NCI-H2081 treated with DMSO at 0.1 percent for 48 hours (cell line): ENCODE data around the gene FLACC1.

Source experiments
- DNase-seq: peaks from one replicate; lab custom pipeline; 2025; lab: John Stamatoyannopoulos, UW

The FLACC1 gene

GRCh38 chr2:201276511-201276910 is 80.6 kb downstream of the FLACC1 start:
- DNase-seq: no peak

DNA sequence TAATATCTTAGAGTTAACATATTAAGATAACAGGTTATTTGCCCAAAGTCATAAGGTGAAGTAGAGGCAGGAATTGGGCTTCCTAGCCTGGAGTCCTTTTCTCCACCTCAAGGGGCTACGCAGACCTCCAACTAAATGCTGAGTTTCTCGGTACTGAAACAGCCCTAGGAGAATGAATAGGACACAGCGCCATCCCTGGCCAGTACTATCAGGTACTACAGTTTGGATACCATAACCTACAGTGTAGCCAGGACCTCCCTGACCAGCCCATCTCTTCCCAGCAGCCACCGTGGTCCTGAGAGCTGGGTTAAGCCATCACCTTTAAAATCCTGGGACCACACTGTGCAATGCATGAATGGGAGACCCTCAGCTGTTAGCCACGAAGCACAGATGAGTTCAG is 81.2 kb downstream of the FLACC1 start:
- no peak for DNase-seq

GRCh38 chr2:201275069-201275468 is 82.1 kb downstream of the FLACC1 start:
- no peak for DNase-seq

GRCh38 chr2:201273330-201273983 is 83.7 kb downstream of the FLACC1 start:
- no peak for DNase-seq

DNA sequence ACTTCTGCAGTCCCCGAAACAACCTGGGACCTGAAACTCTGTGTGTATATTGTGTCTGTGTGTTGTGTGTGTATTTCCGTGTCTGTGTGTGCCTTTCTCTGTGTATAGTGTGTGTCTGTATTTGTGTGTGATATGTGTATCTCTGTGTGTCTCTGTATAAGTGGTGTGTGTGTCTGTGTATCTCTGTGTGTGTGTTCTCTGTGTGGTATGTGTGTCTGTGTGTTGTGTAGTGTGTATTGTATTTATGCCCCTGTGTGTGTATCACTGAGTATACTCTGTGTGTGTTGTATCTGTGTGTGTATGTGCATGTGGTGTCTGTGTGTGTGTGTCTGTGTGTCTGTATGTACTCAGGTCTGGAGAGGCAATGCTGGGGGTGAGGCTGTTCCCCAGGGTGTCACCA is 85.2 kb downstream of the FLACC1 start:
- no peak for DNase-seq

- no peak for DNase-seq
Observed at GRCh38 chr2:201270293-201271001, 86.7 kb downstream of the FLACC1 start.

GRCh38 chr2:201269764-201270163 is 87.4 kb downstream of the FLACC1 start:
- DNase-seq: no peak

GRCh38 chr2:201267278-201268030 is 89.7 kb downstream of the FLACC1 start:
- no peak for DNase-seq

DNA sequence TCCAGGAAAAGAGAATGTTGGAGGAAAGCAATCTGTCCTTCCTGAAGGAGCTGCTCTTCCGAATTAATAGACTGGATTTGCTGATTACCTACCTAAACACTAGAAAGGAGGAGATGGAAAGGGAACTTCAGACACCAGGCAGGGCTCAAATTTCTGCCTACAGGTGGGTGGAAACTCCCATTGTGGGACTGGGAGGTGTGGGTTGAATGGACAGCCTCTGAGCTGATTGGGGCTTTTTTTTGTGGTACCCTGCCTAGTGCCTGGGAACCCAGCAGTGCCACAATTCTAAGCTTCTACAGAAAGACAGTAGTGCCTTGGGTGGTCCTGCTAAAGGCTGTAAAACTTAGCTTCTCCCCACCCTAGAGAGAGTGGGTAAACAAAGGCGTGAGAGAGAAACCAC is 90.5 kb downstream of the FLACC1 start:
- DNase-seq: no peak

- no peak for DNase-seq
Observed at GRCh38 chr2:201264472-201265173, 92.5 kb downstream of the FLACC1 start.

DNA sequence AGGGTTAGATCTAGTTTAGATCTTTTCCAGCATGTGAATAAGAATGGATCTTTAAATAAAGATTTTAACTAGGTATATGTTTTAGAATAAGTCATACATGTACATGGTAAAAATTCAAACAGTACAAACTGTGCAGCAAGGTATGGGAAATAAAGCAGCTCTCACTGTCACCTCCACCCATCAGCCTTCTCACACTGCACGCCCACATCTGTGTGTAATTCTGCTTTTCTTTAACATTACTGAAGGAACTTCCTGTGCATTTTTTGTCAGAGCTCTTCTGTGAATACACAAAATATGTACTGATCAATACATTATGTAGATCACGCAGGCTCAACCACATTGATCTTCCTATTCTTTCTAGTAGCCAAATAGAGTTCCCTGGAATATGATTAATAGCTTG is 93.4 kb downstream of the FLACC1 start:
- DNase-seq: no peak

- DNase-seq: no peak
Observed at GRCh38 chr2:201262718-201263117, 94.4 kb downstream of the FLACC1 start.

DNA sequence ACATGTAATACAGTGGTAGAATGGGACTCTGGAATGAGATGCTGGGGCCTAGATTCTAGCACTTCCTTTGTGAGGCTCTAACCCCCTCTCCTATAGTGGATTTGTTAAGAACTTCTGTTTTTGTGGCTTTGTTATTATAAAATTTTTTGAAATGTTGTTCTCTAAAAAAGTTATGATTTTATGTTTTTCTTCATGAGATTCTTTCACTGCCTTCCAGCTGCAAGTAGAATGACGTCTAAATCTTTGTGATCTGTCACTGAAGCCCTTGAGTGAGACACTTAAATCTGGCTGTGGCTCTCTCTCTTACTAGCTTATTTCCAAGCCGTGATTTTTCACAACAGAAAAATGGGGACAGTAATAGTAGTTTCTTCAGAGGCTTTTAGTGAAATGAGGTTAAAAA is 95.2 kb downstream of the FLACC1 start:
- DNase-seq: no peak

GRCh38 chr2:201261471-201261870 is 95.7 kb downstream of the FLACC1 start:
- DNase-seq: no peak

DNA sequence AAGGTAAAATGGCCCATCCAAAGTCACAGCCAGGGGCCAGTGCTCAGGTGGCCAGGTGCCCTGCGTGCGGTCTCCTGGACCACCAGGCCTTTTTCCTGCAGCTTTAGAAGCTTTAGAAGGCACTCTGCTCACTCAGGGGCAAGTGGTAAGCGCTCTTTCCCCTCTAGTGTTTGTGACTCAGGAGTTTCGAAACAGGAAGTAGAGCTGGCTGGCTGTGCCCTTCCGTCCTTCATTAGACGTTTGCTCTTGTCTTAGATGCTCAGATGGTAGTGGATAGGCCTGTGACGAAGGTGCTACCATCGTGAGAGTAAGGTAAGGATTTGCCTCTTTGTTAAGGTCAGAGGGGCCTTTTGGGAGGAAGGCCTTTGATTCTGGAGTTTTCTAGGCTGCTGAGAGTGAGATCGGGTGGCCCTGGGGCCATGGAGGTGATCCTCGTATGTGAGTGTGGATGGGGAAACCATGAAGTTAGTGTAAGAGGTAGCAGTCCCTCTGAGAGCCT is 96.8 kb downstream of the FLACC1 start, which contains the start of gene CASP8:
CASP8 (plus strand) TSS at position 235 of the 499 bp plus-strand sequence. CDS start 5,951 bp downstream, outside the sequence.
- DNase-seq: no peak

DNA sequence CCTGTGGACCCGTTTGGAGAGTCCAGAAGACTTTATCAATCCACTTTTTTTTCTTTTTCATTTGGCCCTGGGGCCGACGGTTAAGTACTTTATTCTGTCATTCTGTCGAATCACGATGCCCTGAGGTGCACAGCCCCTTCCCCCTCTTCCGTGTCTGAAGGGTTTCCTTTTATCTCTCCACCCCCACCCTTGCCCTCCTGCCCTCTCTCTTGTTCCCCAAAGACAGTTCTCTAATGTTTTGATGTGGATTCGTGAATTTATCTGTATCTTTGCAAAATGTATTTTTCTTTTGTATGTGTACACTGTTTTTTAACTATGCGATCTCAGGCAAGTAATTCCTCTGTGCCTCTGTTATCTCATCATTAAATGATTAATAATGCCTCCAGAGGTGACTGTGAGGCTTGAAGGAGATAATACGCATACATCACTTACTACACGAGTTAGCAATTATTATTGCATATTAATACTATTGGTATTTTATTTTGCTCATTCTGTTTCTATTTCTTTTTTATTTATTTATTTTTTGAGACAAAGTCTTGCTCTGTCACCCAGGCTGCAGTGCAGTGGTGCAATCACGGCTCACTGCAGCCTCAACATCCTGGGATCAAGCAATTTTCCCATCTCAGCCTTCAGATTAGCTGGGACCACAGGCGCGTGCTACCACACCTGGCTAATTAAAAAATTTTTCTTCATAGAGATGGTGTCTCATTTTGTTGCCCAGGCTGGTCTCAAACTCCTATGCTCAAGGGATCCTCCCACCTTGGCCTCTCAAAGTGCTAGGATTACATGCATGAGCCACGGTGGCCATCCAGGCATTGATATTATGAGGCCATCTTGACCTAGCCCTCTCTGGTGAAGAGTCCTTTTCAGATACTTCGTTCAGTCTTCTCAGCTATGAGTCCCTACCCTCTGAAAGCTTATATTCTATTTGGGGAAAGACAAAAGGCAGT is 98.2 kb downstream of the FLACC1 start:
- no peak for DNase-seq

GRCh38 chr2:201257956-201258665 is 99.0 kb downstream of the FLACC1 start:
- no peak for DNase-seq

- no peak for DNase-seq
Observed at GRCh38 chr2:201257381-201257955, 99.7 kb downstream of the FLACC1 start.

GRCh38 chr2:201256082-201256481 is 101.1 kb downstream of the FLACC1 start:
- no peak for DNase-seq
